ENCODE results near the gene RPL41.

The RPL41 gene

DNA sequence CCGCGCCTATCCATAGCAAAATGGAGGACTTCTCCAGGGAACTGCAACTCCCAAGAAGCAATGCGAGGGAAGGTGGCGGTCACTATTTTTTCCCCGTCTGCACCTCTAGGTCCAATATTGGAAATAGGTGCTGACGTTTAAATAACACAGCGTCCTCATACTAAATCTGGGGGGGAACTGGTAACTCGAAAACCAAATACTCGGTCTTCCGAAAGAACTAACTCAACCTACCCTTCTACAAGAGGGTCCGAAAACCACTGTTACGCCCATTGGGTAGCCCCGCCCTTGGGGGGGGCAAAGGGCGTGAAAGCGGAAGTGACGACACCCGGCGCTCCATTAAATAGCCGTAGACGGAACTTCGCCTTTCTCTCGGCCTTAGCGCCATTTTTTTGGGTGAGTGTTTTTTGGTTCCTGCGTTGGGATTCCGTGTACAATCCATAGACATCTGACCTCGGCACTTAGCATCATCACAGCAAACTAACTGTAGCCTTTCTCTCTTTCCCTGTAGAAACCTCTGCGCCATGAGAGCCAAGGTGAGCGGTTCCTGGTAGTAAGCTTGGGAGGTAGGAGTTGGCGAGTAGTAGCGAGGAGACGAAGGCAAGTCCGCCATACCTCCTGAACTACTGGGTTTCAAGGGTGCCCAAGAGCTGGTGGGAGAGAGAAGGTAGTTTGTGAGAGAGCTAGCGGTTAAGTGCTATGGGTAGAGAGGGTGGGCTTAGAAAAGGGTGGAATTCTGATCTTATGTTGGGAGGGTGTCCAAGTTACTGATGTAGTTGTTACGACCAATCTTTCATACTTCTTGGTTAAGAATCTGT, at the start of gene RPL41 (continued):
- TF ChIP-seq, protein P1, sequence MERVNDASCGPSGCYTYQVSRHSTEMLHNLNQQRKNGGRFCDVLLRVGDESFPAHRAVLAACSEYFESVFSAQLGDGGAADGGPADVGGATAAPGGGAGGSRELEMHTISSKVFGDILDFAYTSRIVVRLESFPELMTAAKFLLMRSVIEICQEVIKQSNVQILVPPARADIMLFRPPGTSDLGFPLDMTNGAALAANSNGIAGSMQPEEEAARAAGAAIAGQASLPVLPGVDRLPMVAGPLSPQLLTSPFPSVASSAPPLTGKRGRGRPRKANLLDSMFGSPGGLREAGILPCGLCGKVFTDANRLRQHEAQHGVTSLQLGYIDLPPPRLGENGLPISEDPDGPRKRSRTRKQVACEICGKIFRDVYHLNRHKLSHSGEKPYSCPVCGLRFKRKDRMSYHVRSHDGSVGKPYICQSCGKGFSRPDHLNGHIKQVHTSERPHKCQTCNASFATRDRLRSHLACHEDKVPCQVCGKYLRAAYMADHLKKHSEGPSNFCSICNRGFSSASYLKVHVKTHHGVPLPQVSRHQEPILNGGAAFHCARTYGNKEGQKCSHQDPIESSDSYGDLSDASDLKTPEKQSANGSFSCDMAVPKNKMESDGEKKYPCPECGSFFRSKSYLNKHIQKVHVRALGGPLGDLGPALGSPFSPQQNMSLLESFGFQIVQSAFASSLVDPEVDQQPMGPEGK (tag by site-specific recombination; IDR thresholded peaks at IDR 0.05): peak; percentile 96
- no peak for TF ChIP-seq ZNF426 (tag by site-specific recombination; IDR thresholded peaks at IDR 0.05)
- TF ChIP-seq, protein P2, sequence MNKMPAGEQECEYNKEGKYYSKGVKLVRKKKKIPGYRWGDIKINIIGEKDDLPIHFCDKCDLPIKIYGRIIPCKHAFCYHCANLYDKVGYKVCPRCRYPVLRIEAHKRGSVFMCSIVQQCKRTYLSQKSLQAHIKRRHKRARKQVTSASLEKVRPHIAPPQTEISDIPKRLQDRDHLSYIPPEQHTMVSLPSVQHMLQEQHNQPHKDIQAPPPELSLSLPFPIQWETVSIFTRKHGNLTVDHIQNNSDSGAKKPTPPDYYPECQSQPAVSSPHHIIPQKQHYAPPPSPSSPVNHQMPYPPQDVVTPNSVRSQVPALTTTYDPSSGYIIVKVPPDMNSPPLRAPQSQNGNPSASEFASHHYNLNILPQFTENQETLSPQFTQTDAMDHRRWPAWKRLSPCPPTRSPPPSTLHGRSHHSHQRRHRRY (tag by site-specific recombination; IDR thresholded peaks at IDR 0.05): no peak
- TF ChIP-seq, protein P3, sequence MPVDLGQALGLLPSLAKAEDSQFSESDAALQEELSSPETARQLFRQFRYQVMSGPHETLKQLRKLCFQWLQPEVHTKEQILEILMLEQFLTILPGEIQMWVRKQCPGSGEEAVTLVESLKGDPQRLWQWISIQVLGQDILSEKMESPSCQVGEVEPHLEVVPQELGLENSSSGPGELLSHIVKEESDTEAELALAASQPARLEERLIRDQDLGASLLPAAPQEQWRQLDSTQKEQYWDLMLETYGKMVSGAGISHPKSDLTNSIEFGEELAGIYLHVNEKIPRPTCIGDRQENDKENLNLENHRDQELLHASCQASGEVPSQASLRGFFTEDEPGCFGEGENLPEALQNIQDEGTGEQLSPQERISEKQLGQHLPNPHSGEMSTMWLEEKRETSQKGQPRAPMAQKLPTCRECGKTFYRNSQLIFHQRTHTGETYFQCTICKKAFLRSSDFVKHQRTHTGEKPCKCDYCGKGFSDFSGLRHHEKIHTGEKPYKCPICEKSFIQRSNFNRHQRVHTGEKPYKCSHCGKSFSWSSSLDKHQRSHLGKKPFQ (tag by site-specific recombination; IDR thresholded peaks at IDR 0.05): no peak
- no peak for TF ChIP-seq ZNF791 (tag by site-specific recombination; IDR thresholded peaks at IDR 0.05)
- TF ChIP-seq ZNF777 (tag by site-specific recombination; IDR thresholded peaks at IDR 0.05; ENCODE audit: borderline replicate concordance): no peak
- TF ChIP-seq ZNF391 (tag by site-specific recombination; IDR thresholded peaks at IDR 0.05; ENCODE audit: borderline replicate concordance, low read depth): no peak; the same call in 1 of the 2 replicates
- TF ChIP-seq, protein P4, sequence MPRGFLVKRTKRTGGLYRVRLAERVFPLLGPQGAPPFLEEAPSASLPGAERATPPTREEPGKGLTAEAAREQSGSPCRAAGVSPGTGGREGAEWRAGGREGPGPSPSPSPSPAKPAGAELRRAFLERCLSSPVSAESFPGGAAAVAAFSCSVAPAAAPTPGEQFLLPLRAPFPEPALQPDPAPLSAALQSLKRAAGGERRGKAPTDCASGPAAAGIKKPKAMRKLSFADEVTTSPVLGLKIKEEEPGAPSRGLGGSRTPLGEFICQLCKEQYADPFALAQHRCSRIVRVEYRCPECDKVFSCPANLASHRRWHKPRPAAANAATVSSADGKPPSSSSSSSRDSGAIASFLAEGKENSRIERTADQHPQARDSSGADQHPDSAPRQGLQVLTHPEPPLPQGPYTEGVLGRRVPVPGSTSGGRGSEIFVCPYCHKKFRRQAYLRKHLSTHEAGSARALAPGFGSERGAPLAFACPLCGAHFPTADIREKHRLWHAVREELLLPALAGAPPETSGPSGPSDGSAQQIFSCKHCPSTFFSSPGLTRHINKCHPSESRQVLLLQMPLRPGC (tag by site-specific recombination; IDR thresholded peaks at IDR 0.05): peak; percentile 75
- TF ChIP-seq ZNF560 (tag by site-specific recombination; IDR thresholded peaks at IDR 0.05; ENCODE audit: borderline replicate concordance): no peak
- peak; percentile 15; the same call in 1 of the 2 replicates for TF ChIP-seq GLIS1 (tag by site-specific recombination; IDR thresholded peaks at IDR 0.05)
- TF ChIP-seq ZNF239 (tag by site-specific recombination; IDR thresholded peaks at IDR 0.05): no peak; the same call in 1 of the 2 replicates
- TF ChIP-seq, protein P5, sequence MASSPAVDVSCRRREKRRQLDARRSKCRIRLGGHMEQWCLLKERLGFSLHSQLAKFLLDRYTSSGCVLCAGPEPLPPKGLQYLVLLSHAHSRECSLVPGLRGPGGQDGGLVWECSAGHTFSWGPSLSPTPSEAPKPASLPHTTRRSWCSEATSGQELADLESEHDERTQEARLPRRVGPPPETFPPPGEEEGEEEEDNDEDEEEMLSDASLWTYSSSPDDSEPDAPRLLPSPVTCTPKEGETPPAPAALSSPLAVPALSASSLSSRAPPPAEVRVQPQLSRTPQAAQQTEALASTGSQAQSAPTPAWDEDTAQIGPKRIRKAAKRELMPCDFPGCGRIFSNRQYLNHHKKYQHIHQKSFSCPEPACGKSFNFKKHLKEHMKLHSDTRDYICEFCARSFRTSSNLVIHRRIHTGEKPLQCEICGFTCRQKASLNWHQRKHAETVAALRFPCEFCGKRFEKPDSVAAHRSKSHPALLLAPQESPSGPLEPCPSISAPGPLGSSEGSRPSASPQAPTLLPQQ (tag by site-specific recombination; IDR thresholded peaks at IDR 0.05): peak; percentile 83
- TF ChIP-seq ZNF658 (tag by site-specific recombination; IDR thresholded peaks at IDR 0.05): no peak
- TF ChIP-seq ZNF596 (tag by site-specific recombination; IDR thresholded peaks at IDR 0.05): no peak
- TF ChIP-seq ZNF621 (tag by site-specific recombination; IDR thresholded peaks at IDR 0.05): no peak
- peak; percentile 8; the same call in 1 of the 2 replicates for TF ChIP-seq BCL11A (tag by site-specific recombination; IDR thresholded peaks at IDR 0.05; ENCODE audit: low read depth)
- no peak for TF ChIP-seq ZBTB1 (tag by site-specific recombination; IDR thresholded peaks at IDR 0.05)
- TF ChIP-seq MYNN (tag by site-specific recombination; IDR thresholded peaks at IDR 0.05; ENCODE audit: borderline replicate concordance): no peak; the same call in 1 of the 2 replicates
- no peak for TF ChIP-seq ZNF433 (tag by site-specific recombination; IDR thresholded peaks at IDR 0.05; ENCODE audit: low read depth)
- TF ChIP-seq ZNF514 (tag by site-specific recombination; IDR thresholded peaks at IDR 0.05): no peak
- TF ChIP-seq, protein P6, sequence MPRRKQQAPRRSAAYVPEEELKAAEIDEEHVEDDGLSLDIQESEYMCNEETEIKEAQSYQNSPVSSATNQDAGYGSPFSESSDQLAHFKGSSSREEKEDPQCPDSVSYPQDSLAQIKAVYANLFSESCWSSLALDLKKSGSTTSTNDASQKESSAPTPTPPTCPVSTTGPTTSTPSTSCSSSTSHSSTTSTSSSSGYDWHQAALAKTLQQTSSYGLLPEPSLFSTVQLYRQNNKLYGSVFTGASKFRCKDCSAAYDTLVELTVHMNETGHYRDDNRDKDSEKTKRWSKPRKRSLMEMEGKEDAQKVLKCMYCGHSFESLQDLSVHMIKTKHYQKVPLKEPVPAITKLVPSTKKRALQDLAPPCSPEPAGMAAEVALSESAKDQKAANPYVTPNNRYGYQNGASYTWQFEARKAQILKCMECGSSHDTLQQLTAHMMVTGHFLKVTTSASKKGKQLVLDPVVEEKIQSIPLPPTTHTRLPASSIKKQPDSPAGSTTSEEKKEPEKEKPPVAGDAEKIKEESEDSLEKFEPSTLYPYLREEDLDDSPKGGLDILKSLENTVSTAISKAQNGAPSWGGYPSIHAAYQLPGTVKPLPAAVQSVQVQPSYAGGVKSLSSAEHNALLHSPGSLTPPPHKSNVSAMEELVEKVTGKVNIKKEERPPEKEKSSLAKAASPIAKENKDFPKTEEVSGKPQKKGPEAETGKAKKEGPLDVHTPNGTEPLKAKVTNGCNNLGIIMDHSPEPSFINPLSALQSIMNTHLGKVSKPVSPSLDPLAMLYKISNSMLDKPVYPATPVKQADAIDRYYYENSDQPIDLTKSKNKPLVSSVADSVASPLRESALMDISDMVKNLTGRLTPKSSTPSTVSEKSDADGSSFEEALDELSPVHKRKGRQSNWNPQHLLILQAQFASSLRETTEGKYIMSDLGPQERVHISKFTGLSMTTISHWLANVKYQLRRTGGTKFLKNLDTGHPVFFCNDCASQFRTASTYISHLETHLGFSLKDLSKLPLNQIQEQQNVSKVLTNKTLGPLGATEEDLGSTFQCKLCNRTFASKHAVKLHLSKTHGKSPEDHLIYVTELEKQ (tag by site-specific recombination; IDR thresholded peaks at IDR 0.05; ENCODE audit: borderline replicate concordance): no peak; the same call in 1 of the 2 replicates
- no peak for TF ChIP-seq ZNF747 (tag by site-specific recombination; IDR thresholded peaks at IDR 0.05)
- TF ChIP-seq SP2 (tag by site-specific recombination; IDR thresholded peaks at IDR 0.05): peak; percentile 85
- TF ChIP-seq ZNF324 (tag by site-specific recombination; IDR thresholded peaks at IDR 0.05): peak; percentile 59
- 0 out of 2 replicates have a peak, but pooled peaks have one; percentile 74 for TF ChIP-seq HOXC10 (CRISPR knock-in tag; IDR thresholded peaks at IDR 0.05)

Data from HEK293 (cell line).